ENCODE data around the gene BCHE. TPM values are rescaled to one million over a fixed set of nuclear protein-coding genes. Genes with fewer than 3 reads are reported as not detected.

BCHE gene
- total RNA-seq, 2 donors from 2014 or later: 0.37 to 4.2 TPM

DNA sequence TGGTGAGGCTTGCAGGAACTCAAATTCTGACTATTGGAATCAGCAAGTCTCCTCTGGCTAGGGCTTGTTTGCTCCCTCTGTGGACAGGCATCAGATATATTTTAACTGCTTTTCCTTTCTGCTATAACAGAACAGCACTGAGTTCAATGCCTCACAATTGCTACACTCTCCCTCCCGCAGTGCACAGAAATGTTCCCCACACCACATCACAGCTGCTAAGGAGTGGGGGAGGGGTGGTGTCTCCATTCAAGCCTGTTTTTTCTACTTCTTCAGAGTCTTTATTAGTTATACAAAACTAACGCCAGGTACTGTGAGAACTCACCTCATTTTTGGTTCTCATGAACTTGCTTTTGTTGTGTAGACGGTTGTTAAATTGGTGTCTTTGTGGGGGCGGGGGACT is 68.5 kb downstream of the BCHE start:
- ATAC-seq: no peak
- no peak for DNase-seq
- intact Hi-C loops (cut with DNase I, micrococcal nuclease): no loop called here

DNA sequence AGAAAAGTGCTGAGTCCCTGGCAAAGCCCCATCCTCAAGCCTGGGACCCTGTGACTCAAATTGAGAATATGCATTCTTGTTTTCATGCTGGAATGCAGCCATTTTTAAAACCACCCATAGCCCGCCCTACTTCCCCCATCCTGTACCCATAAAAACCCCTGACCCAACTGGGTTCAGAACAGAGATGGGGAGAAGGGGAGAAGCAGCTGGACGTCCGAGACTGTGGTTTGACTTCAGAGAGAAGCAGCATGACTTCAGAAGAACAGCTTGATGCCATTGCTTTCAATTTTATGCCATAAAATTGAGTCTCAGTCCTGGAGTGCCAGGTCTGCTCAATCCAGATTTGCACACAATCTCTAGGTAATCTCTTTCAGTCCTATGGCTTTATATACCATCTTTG is 78.2 kb downstream of the BCHE start:
- no peak for ATAC-seq
- no peak for DNase-seq
- intact Hi-C loops (cut with DNase I, micrococcal nuclease): no loop called here

DNA sequence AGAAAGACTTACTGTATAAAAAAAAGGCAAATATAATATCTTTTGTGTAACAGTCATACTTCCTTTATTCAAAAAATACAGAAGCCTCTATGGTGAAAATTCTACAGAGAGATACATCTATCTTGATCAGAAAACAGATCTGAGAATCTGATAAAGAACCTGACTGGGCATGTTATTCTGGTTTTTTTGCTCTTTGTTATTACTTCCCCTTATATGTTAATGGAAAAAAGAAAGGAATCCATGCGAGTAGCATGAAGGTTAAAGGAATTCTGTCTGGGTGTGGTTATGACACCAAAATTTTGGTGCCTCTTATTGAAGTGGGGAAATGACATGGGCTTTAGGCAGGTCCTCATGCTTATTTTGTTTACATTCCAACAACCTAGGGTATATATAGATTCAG is 81.7 kb downstream of the BCHE start:
- ATAC-seq: no peak
- no peak for DNase-seq
- intact Hi-C loops (cut with DNase I, micrococcal nuclease): no loop called here

DNA sequence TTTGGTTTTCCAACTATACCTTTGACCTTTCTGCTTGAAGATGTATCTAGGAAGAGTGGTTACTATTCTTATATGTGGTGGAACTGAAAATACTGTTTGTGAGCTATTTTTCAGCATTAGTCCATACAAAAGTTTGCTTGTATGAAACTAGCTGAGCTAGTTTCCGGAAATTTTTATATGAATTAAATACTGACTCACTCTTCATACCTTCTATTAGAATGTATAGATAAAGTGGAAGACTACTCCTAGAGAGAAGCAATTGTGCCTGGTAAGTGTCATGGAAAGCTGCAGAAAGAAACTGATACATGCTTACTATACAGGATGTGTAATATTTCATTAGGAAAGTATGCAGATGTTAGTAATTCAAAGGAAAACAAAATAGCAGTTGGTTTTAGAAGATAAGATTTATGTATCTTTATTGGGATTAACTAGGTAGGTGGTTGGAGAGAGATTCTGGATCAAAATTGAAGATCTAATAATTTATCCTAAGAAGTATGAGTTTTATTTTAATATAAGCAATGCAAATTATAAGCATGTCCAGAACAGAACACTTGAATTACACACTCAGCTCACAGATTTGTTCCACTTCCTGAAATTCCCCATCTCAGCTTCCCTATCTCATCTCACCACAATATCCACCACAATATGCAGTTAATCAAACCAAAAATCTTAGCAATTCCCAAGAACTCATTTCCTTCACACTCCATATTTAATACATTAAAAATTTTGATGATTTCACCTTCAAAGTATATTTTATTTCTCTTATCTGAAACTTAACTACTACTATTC is 82.8 kb downstream of the BCHE start:
- ATAC-seq (no peak), DNase-seq (no peak)
- intact Hi-C loops (cut with DNase I, micrococcal nuclease): no loop called here

DNA sequence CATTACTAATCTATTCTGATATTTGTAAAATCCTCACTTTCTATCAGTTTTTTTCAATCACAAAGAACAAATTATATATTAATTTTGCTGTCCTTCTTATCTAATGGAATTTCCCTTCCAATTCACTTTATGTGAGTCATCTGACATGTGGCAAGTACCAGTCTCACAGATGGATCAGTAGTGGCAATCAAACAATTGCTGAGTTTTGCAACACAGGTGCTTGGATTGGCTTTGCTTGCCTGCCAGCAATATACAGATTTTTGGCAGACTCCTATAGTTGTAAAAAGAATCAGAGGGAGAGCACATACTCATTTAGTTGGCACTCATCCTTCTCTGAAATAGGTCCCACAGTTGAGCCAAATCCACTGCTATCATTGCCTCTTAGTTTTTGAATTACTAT is 83.7 kb downstream of the BCHE start:
- ATAC-seq: no peak
- no peak for DNase-seq
- intact Hi-C loops (cut with DNase I, micrococcal nuclease): no loop called here

DNA sequence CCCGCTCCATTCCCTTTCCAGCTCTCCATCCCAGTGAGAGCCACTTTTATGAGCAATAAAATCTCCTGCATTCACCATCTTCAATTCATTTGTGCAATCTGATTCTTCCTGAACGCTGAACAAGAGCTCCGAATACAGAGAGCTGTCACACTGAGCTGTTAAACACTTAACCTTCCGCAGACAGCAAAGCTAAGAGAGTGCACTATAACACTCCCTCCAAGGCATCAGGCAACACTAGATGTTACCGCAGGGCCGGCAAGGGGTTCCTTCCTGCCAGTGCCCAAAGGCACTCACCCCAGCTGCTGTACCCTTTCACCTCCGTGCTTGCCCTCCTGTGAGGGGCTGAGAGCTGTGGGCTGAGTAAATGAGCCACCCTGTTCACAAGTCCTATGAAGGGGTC is 85.6 kb downstream of the BCHE start:
- DNase-seq: no peak
- ATAC-seq: no peak
- intact Hi-C loops (cut with DNase I, micrococcal nuclease): no loop called here

DNA sequence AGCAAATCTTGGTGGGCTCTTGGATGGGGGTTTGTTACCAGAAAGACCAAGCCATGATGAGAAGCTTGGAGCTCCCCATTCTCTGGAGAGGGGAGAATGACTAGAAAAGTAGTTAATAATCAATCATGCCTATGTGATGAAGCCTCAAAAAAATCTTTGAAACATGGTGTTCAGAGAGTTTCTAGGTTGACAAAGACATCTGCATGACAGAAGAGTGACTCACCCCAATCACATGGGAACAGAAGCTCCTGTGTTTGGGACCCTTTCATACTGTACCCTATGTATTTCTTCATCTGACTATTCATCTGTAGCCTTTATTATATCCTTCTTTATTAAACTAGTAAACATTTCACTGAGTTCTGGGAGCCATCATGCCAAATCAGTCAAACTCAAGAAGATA is 87.4 kb downstream of the BCHE start:
- intact Hi-C loops (cut with DNase I, micrococcal nuclease): no loop called here
- ATAC-seq: no peak
- no peak for DNase-seq

DNA sequence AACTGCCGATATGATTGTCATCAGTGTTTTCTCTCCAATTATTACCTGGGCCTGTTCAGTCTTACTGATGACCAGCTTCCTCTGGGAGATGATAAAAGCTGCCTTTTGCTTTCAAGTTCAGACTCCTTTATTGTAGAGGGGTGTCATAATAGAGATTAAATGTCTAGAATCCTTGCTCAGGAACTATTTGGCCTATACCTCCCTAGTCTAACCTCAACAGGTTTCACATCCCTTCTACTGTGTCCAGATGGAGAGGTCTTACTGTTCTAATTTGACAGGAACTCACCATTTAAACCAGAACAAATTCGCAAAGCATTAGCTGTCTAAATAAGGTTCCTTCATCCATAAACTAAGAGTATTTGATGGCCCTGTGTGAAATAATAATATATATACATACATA is 88.0 kb downstream of the BCHE start:
- intact Hi-C loops (cut with DNase I, micrococcal nuclease): no loop called here
- DNase-seq: no peak
- no peak for ATAC-seq

DNA sequence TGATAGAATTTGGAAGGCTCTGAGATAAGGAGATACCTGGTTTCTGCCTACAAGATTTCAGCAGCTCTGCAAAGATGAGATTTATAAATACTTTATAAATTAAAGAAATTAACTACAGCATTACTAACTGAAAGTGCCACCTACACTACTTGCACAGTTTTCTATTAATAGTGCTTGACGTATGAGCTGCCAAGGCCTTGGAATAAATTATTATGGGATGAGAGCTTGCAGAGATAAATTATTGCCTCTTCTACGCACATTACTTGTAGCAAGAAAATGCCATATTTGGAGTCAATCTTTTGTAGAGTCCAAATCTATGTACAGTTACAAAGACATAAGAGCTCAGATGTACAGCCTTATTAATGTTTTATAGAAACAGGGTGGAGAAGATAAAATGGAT is 89.1 kb downstream of the BCHE start:
- DNase-seq: no peak
- intact Hi-C loops (cut with DNase I, micrococcal nuclease): no loop called here
- ATAC-seq: no peak

DNA sequence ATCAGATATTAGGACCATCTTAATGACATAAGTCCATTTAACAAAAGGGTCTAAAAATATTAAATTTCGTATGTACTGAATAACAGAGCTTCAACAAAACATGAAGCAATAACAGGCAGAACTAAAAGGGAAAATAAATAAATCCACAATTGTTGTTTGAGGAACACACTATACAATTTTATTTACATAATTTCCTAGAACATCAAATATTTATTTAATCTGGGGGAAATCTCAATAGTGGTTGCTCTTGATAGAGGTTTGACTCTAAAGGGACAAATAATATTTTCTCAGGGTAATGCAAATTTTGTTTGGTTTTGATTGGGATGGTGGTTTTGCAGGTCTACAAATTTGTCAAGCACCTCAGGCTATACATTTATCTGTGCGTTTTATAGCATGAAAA is 90.3 kb downstream of the BCHE start:
- ATAC-seq: no peak
- no peak for DNase-seq
- intact Hi-C loops (cut with DNase I, micrococcal nuclease): no loop called here

DNA sequence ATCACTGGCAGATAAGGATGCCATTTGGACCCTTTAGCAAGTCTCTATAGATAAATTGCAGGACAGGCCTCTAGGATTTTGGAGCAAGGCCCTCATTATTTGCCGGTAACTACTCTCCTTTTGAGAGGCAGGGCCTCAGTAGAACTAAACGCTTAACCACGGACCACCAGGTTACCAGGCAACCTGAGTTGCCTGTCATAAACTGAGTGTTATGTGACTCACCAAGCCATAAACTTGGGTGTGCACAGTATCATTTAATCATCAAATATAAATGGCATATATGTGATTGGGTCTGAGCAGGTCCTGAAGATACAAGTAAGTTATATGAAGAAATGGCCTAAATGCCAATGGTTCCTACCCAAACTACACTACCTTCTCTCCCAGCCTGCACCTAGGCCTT is 93.2 kb downstream of the BCHE start:
- intact Hi-C loops (cut with DNase I, micrococcal nuclease): no loop called here
- ATAC-seq (peak; percentile 91), DNase-seq (no peak)

DNA sequence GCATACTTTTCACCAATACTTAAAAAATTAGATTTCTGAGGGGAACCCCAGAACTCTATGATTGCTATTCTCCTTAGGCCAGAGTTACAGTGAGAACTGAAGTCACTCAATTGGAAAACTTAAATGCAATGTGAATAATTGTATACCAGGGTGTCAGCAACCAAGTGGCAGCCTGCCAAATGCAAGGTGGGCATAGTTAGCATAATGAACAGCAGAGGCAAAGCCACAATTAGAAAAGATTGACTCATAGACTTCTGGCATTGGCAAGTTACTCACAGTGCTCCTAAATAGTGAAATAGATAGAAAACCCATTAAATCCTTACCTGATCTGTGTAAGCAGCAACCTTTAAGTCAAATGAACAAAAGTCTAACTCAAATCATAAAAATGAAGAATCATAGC is 94.9 kb downstream of the BCHE start:
- intact Hi-C loops (cut with DNase I, micrococcal nuclease): no loop called here
- ATAC-seq (no peak), DNase-seq (no peak)

DNA sequence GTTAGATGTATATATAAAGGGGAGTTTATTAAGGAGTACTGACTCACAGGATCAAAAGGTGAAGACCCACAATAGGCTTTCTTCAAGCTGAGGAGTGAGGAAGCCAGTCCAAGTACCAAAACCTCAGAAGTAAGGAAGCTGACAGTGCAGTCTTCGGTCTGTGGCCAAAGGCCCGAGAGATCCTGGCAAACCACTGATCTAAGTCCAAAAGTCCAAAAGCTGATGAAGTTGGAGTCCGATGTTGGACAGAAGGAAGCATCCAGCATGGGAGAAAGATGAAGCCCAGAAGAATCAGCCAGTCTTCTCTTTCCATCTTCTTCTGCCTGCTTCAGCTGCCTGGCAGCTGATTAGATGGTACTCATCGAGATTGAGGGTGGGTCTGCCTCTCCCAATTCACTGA is 107.5 kb downstream of the BCHE start:
- no peak for DNase-seq
- no peak for ATAC-seq
- intact Hi-C loops (cut with DNase I, micrococcal nuclease): no loop called here

DNA sequence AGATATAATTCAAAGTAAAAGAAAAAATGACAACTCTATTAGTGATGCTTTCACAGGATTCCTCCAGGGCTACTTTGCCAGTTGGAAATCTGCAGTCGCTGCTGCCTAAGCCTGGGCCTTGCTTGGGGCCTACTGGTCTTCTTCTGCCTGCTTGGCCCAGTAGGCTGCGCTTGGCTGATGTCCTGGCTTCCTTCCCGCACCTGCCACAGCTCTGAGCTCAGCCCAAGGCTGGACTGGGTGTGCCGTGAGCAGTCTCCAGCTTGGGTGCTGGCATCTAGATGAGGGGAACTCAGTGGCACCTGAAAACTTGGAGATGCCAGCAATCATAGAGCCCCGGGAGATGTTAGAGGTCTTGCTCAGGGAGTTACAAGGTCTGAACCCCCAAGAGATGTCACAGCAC is 108.3 kb downstream of the BCHE start:
- ATAC-seq: no peak

DNA sequence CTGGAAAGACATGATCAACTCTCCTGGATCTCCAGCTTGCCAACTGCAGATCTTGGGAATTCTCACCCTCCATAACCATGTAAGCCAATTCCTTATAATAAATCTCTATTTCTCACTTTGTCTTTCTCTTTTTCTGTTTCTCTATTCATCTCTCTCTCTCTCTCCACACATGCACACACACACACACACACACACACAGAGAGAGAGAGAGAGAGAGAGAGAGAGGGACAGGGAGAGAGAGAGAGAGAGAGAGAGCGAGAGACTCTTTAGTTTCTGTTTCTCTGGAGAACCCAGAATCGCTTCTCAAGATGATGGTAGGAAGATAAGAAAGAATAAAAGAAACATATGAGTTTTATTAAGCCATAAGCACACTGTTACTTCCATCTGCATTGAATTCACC is 111.9 kb downstream of the BCHE start:
- intact Hi-C loops (cut with DNase I, micrococcal nuclease): no loop called here
- DNase-seq (no peak), ATAC-seq (no peak)

More for the DNA sequence above, 108.3 kb downstream of the BCHE start:
- DNase-seq: no peak
- intact Hi-C loops (cut with DNase I, micrococcal nuclease): no loop called here
